Stimulated activated CD4-positive, alpha-beta T cell treated with anti-CD3 and anti-CD28 coated beads, Interleukin-4, amount 100 ng/mL, for 48 hours (primary cell): Measurements from ENCODE around the gene ESAM.
A peak's percentile ranks its signal among the peaks of the same experiment; 100 is the strongest.

ENCODE experiments used
- DNase-seq, 2 donors: peaks; one replicate each; pipeline ENCODE4 v3.0.0-alpha.2; 2020; ENCODE audit warnings: low read depth in 2 of 2

The ESAM gene

DNA sequence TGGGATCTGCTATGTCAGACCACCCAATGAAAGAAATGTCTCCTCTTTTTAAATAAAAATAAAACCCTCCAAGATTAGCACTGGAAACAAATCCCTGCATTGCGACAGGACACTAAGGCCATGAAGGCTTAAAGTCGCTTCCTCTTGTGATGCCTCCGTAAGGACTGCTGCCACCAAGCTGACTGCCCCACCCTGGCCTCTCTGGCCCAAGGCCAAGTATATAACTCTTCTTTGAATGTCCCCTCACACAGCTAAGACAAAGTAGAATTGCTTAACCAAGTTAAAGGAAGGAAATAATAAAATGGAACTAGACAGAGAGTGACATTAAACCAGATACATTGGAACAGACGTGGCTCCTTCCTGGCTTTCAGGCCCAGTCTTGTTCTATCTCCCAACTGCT lies 29.9 kb downstream of the ESAM start:
- no peak for DNase-seq

DNA sequence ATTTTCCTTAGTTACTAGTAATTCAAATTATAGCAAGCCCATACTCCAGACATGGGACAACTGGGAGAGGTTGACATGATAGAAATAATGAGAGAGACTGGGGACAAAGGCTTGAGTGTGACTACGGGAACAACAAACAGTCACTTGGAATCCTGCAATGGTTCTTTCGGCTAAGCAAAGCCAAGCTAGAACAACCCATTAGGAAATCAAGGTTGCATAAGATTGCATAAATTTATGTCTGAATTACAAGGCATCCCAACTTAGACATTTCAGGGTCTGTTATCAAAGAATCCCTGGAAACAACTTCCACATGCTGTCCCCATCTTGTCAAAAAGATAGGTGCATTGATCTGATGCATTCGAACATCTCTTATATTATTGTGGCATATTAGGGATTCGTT lies 32.5 kb downstream of the ESAM start:
- DNase-seq: no peak

DNA sequence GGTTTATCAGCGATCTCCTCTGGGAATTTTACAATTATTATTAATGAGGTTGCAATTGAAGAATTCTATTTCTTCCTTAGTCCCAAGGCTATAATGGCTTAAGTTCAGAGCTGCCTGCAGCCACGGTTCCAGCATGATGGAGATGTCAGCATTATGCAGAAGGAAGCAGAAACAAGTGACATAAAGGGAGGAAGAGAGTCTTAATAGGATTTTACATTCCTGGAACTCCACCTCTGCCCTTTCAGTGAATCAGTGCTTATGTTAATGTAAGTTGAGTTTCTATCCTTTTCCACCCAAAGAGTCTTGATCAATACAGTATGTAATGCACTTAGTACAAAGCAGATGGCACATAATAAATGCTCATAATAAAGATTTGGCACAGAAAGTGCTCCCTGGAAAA lies 34.0 kb downstream of the ESAM start:
- DNase-seq: no peak

DNA sequence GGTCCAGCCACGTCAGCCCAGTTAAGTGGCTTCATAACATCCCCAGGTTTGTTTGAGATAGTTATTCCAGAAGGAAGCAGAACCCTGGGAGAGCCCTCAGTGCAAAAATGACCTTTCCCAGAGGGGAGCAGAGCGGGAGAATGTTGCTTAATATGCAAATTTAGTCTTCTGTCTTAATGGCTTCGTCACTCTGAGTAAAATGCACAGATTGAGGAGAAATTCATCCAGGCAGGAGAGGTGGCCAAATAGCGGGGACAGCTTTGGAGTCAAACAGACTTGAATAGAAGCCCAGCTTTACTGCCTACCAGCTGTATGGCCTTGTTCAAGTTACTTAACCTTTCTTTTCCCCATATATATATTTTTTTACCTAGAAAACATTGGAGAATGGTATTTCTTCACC lies 34.6 kb downstream of the ESAM start:
- DNase-seq: no peak

DNA sequence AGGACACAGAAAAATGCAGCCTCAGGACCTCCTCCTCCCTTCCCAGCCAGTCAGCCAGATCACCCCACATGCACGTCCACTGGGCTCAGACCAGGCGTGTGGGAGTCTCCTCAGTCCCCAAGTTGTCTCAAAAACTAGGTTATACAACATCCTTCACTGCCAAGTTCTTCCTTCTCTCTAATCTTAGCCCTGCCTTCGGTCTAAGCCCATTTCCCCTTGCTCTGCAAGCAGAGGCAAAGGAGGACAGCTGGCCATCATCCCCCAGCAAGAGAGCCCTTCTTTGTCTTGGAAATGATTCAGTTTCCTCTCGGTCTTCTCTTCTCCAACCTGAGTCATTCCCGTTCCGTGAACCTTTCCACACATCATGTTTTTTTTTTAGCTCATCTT lies 36.4 kb downstream of the ESAM start:
- DNase-seq: no peak

DNA sequence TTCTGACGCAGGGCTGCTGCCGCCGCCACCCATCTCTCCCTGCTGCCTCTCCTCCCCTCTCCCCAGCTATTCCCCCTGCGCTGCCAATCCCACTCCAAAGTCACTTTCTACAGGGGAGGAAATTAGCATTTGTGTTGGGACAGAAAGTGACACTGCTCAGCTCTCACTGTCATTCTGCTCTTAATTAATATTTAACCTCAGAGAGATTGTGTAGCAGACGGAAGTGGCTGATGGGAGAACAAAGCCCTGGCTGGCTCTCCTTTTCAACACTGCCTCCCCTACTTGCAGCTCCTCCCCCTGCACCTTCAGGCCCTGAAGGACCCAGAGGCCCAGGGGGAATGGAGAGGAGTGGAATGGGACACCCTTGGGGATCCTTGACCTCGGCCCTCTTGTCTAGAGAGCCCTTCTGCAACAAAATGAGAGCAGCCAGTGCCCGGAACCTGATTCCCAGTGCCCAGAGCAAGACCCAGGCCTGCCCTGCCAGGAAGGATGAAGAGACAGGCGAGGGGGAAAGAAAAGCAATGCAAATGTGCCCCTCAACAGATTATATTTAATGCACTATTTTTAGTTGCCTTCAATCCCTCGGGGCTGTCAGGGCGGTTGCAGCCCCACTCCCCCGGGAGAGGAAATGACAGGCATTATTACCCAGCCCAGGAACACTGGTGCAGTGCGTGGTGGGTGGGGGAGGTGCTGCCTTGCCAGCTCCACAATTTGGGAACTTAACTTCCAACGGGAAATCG lies 36.9 kb downstream of the ESAM start:
- no peak for DNase-seq

DNA sequence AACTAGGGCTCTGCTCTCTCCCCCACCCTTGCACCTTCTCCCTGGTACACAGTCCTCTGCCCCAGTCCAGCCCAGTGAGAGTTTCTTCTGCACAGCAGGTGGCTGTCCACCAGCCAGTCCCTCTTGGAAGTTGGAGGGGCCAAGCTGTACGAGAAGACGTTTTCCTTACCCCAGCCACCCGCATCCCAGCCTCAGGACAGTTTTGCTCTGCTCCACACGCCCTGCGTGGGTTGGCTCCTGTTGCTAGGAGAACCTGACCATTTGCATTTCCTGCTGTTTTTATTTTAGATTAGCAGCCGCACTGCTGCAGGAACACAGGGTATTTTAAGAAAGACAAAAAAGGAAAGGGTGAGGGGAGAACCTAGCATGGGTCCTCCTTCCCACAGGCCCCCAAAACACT lies 39.9 kb downstream of the ESAM start:
- DNase-seq: no peak

DNA sequence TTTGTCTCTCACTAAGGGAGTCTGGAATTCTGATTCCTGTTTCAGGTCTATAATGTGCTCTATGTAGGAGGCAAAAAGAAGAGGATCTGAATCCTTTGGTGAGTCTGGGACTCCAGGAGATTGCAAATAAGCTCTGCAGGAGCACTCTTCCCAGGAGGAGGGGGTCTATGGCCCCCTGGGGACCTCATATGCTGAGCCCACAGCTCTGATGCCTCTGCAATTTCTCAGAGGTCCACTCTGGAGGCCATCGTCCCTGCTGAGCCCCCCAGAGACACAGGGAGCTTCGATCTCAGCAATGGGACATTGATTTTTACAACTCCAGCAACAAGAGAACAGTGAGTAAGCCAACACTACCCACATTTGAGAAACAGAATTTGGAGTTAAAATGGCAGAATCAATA lies 42.6 kb downstream of the ESAM start:
- no peak for DNase-seq

DNA sequence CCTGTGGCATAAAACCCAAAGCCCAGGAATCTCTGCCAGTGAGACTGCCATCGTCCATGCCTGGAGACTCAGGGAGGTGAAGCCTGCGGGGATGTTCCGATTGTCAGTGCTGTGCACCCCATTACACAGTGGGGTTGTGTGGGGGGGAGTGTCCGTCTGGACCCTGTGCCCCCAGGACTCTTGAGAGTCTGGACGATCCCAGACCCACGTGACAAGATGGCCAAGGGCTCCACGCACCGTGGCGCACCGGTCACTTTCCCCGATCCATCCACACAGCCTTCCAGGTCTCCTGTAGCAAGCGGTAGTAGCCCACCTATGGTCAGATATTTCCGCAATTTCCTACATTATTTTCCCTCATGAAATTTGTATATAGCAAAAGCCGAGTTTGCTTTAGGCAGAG lies 43.3 kb downstream of the ESAM start:
- DNase-seq: no peak

DNA sequence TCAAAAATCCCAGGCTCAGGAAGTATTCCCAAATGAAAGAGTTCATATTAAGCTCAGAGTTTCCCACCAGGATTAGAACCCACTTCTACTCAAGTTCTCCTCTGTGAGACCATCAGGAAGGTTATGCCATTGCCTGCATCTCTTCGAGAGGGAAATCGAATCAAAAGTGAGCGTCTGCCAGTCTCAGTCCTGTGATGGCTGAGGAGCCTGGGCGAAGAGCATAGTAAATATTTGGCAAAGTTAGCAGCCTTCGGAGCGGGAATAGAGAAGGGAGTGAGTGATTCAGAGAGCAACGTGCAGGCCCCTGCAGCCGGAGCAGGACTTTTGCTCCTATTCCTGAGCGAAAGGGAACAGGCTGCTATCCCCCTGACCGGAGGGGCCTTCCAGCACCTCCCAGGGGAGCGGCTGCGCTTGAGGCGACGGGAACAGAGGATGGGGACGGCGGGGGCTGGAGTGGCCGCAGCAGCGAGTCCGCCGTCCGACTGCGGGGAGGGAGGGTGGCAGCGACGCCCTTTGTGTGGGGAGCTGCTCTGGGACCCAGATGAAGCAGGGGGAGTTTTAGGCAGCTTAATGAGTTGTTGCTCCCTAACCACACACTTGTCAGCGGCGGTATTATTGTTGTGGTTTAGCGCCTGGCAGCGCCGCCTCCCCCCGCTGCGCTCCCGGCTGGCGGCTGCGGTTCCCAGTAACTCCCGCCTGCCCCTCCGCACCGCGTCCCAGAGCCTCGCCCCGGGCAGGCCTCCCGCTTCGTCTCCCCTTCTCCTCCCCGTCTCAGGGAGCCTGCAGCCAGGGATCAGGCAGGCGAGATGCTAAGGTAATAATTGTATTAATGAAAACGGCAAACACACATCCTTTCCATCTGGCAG lies 44.1 kb downstream of the ESAM start:
- DNase-seq: peak in 1 of 2 donors; percentile 4

DNA sequence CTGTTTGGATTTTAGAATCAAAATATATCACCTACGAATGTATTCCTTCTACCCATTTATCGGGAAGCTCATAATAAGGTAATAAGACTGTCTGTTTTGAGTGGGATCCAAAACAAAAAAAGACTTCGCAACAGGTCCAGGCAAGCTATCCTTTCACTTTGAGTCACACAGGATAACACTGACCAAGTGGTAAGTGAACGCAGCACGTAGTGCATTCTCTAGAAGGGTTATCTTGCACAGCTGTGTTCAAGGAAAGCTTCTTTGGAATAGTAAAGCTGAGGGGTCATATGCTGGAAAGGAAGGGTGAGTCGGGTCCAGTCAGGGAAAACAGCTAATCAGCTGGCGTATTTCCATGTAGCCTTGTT lies 44.7 kb downstream of the ESAM start:
- DNase-seq: no peak

DNA sequence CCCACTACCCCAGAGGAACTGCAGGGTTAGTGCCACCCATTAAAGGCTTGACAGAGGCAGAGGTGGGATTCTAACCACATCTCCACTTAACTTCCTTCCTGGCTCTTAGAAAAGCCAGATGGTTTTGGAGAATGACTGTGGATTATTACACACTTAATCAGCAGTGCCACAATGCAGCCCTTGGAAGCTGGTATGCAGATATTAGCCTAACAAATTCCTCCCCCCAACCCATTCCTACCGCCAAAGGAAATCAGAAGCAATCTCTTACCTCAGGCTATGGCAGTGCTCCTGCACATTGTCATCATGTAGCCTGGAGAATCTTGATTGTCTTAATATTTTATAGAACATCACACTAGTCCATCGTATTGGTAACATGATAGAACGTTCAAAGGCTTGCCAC lies 45.5 kb downstream of the ESAM start:
- DNase-seq: no peak

DNA sequence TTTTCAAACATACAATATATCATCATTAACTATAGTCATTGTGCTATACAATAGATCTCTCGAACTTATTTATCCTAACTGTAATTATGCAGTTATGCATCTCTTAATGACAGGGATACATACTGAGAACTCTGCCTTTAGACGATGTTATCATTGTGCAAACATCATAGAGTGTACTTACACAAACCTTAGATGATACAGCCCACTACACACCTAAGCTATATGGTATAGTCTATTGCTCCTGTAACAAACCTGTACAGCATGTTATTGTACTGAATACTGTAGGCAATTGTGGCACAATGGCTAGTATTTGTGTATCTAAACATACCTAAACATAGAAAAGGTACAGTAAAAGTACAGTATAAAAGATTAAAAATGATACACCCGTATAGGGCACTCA lies 49.7 kb downstream of the ESAM start:
- no peak for DNase-seq

DNA sequence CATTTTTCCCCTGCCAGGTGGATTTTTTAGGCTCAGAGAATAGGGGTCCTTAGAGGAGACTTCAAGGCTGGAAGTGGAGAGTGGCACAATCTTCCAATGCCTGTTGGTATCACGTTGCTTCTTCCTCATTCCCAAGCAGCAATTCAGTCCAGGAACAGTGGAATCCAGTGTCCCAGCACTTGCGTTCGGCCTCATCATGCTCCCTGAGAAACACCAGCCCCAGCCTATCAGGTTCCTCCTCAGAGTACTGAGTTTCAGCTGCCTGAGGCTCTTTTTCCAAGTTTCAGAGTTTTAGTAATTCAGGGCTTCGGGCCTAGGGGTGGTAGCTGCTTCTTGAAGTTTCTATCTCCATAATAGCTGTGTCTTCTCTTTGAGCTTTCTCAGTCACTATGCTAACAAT lies 54.3 kb downstream of the ESAM start:
- DNase-seq: no peak
